ENCODE results near the gene GFOD1.

GRCh38 chr6:13519839-13520238 lies 32.4 kb upstream of the GFOD1 start:
- no peak for TF ChIP-seq CTCF (IDR thresholded peaks at IDR 0.05; ENCODE audit: low read depth, low read length, poor library complexity, severe bottlenecking)
- no peak for TF ChIP-seq EZH2phosphoT487 (IDR thresholded peaks at IDR 0.05; ENCODE audit: borderline replicate concordance, low read length)
